K562 (cell line): ENCODE data around the gene PDLIM7. TPM values are rescaled to one million over a fixed set of nuclear protein-coding genes. Genes with fewer than 3 reads are reported as not detected.

ENCODE experiments used
- ATF1 ChIP-seq, 2 experiments: fragments of 450-650 bp in 1 of 2; IDR thresholded peaks; 2 replicates each; pipeline ENCODE4 v1.6.1; 2016; ENCODE audit warnings: missing compliant biosample characterization in 1 of 2, missing genetic modification characterization in 1 of 2
- EGR1 ChIP-seq: fragments of 450-650 bp; conservative IDR thresholded peaks from 2 replicates; pipeline ENCODE4 v1.6.1; 2017; ENCODE audit warnings: mild to moderate bottlenecking
- GATAD2B ChIP-seq: fragments of 450-650 bp; IDR thresholded peaks from 2 replicates; pipeline ENCODE4 v1.6.1; 2017; ENCODE audit warnings: mild to moderate bottlenecking, borderline replicate concordance
- IRF2 ChIP-seq: sonication (generic); formaldehyde crosslinking; IDR thresholded peaks from 2 replicates; pipeline ENCODE4 v1.8.1; 2022; ENCODE audit warnings: mild to moderate bottlenecking, missing genetic modification reagents
- SRSF9 ChIP-seq: fragments of 200-400 bp; formaldehyde crosslinking; IDR thresholded peaks from 2 replicates; pipeline ENCODE4 v1.6.1; 2017; ENCODE audit warnings: low read depth, low read length, borderline replicate concordance
- ZBTB1 ChIP-seq: sonication (generic); formaldehyde crosslinking; IDR thresholded peaks from 2 replicates; pipeline ENCODE4 v1.8.1; 2023; ENCODE audit warnings: missing genetic modification reagents, low read depth, mild to moderate bottlenecking, borderline replicate concordance
- ZBTB8A ChIP-seq: fragments of 450-650 bp; IDR thresholded peaks from 2 replicates; pipeline ENCODE4 v1.6.1; 2018; ENCODE audit warnings: mild to moderate bottlenecking, moderate library complexity; ENCODE audit not compliant: partially characterized antibody
- ZNF24 ChIP-seq: fragments of 450-650 bp; IDR thresholded peaks from 2 replicates; pipeline ENCODE4 v1.6.1; 2016
- ZNF778 ChIP-seq: fragments of 450-650 bp; formaldehyde crosslinking; IDR thresholded peaks from 2 replicates; pipeline ENCODE4 v1.4.0; 2020; ENCODE audit warnings: mild to moderate bottlenecking, moderate library complexity
- polyA plus RNA-seq, 8 experiments: library from polyadenylated mRNA; depleted of rRNA in 4 of 8; stranded (reverse) in 5 of 8; unstranded in 3 of 8; fragments of >200 nt; fragmentation: Nextera tagmentation in 2 of 8; fragmentation: Illumina TruSeq in 1 of 8; extraction: Ambion mirVana in 2 of 8; extraction: Trizol in 1 of 8; gene quantifications; 2 replicates each; pipeline versions ENCODE4 v1.2.1 to v1.2.3, GENCODE V29; 2011 to 2014; ENCODE audit warnings: inconsistent platforms in 1 of 8, missing spikeins in 1 of 8
- total RNA-seq, 7 experiments: library from RNA; depleted of rRNA in 6 of 7; stranded (reverse); fragments of >200 nt in 6 of 7; fragmentation: Illumina TruSeq in 2 of 7; extraction: Trizol in 2 of 7; gene quantifications; 2 replicates each; pipeline versions ENCODE4 v1.2.1 to v1.2.3, GENCODE V29; 2011 to 2021; ENCODE audit warnings: low replicate concordance in 1 of 7
- TF ChIP-seq, protein P1 (sequence below): fragments of 450-650 bp; IDR thresholded peaks from 2 replicates; pipeline ENCODE4 v1.6.1; 2018; ENCODE audit not compliant: partially characterized antibody
- TF ChIP-seq, protein P2 (sequence below): fragments of 200-600 bp; sonication (generic); IDR thresholded peaks from one replicate; pipeline ENCODE4 v1.6.1; 2012; ENCODE audit warnings: mild to moderate bottlenecking, low read depth, low read length, inconsistent platforms
- TF ChIP-seq, protein P3 (sequence below), 2 experiments: fragments of 450-650 bp; IDR thresholded peaks; 2 replicates each; pipeline ENCODE4 v1.6.1; 2016

Gene PDLIM7
- total and polyA plus RNA-seq, 9 of the 15 experiments (the other 6 are each of a cell fraction or from before 2014, with no cell fraction given) = 2.1 to 124 (median 32.6) TPM

DNA sequence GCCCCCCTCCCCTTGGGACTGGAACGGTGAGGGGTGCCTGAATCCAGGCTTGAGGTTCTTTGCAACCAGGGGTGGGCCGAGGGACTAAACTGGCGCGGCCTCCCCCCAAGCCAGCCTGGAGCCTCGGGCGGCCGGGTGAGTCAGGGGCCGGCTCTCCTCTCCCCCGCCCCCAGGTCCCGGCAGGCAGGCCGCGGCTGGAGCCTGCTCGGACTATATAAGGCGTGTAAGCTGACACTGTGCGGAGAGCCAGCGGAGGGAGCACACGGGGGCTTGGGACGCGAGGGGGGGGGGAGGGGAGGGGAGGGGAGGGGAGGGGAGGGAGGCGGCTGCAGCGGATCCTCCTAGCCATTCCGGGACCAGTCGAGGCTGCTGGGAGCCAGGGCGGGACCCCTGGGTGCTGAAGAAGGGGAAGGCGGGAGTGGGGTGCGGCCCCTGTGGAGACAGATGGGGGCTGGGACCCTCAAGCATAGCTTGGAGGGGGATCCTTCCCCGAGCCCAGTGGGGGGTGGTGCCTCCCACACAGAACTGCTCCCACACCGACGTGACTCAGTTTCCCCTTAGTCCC lies 595 bp downstream of the PDLIM7 start (continued):
- TF ChIP-seq, protein P1, sequence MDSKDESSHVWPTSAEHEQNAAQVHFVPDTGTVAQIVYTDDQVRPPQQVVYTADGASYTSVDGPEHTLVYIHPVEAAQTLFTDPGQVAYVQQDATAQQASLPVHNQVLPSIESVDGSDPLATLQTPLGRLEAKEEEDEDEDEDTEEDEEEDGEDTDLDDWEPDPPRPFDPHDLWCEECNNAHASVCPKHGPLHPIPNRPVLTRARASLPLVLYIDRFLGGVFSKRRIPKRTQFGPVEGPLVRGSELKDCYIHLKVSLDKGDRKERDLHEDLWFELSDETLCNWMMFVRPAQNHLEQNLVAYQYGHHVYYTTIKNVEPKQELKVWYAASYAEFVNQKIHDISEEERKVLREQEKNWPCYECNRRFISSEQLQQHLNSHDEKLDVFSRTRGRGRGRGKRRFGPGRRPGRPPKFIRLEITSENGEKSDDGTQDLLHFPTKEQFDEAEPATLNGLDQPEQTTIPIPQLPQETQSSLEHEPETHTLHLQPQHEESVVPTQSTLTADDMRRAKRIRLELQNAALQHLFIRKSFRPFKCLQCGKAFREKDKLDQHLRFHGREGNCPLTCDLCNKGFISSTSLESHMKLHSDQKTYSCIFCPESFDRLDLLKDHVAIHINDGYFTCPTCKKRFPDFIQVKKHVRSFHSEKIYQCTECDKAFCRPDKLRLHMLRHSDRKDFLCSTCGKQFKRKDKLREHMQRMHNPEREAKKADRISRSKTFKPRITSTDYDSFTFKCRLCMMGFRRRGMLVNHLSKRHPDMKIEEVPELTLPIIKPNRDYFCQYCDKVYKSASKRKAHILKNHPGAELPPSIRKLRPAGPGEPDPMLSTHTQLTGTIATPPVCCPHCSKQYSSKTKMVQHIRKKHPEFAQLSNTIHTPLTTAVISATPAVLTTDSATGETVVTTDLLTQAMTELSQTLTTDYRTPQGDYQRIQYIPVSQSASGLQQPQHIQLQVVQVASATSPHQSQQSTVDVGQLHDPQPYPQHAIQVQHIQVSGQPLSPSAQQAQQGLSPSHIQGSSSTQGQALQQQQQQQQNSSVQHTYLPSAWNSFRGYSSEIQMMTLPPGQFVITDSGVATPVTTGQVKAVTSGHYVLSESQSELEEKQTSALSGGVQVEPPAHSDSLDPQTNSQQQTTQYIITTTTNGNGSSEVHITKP = peak; percentile 64
- no peak for TF ChIP-seq ZNF778
- TF ChIP-seq IRF2 (CRISPR knock-in tag) = no peak
- TF ChIP-seq, protein P2, sequence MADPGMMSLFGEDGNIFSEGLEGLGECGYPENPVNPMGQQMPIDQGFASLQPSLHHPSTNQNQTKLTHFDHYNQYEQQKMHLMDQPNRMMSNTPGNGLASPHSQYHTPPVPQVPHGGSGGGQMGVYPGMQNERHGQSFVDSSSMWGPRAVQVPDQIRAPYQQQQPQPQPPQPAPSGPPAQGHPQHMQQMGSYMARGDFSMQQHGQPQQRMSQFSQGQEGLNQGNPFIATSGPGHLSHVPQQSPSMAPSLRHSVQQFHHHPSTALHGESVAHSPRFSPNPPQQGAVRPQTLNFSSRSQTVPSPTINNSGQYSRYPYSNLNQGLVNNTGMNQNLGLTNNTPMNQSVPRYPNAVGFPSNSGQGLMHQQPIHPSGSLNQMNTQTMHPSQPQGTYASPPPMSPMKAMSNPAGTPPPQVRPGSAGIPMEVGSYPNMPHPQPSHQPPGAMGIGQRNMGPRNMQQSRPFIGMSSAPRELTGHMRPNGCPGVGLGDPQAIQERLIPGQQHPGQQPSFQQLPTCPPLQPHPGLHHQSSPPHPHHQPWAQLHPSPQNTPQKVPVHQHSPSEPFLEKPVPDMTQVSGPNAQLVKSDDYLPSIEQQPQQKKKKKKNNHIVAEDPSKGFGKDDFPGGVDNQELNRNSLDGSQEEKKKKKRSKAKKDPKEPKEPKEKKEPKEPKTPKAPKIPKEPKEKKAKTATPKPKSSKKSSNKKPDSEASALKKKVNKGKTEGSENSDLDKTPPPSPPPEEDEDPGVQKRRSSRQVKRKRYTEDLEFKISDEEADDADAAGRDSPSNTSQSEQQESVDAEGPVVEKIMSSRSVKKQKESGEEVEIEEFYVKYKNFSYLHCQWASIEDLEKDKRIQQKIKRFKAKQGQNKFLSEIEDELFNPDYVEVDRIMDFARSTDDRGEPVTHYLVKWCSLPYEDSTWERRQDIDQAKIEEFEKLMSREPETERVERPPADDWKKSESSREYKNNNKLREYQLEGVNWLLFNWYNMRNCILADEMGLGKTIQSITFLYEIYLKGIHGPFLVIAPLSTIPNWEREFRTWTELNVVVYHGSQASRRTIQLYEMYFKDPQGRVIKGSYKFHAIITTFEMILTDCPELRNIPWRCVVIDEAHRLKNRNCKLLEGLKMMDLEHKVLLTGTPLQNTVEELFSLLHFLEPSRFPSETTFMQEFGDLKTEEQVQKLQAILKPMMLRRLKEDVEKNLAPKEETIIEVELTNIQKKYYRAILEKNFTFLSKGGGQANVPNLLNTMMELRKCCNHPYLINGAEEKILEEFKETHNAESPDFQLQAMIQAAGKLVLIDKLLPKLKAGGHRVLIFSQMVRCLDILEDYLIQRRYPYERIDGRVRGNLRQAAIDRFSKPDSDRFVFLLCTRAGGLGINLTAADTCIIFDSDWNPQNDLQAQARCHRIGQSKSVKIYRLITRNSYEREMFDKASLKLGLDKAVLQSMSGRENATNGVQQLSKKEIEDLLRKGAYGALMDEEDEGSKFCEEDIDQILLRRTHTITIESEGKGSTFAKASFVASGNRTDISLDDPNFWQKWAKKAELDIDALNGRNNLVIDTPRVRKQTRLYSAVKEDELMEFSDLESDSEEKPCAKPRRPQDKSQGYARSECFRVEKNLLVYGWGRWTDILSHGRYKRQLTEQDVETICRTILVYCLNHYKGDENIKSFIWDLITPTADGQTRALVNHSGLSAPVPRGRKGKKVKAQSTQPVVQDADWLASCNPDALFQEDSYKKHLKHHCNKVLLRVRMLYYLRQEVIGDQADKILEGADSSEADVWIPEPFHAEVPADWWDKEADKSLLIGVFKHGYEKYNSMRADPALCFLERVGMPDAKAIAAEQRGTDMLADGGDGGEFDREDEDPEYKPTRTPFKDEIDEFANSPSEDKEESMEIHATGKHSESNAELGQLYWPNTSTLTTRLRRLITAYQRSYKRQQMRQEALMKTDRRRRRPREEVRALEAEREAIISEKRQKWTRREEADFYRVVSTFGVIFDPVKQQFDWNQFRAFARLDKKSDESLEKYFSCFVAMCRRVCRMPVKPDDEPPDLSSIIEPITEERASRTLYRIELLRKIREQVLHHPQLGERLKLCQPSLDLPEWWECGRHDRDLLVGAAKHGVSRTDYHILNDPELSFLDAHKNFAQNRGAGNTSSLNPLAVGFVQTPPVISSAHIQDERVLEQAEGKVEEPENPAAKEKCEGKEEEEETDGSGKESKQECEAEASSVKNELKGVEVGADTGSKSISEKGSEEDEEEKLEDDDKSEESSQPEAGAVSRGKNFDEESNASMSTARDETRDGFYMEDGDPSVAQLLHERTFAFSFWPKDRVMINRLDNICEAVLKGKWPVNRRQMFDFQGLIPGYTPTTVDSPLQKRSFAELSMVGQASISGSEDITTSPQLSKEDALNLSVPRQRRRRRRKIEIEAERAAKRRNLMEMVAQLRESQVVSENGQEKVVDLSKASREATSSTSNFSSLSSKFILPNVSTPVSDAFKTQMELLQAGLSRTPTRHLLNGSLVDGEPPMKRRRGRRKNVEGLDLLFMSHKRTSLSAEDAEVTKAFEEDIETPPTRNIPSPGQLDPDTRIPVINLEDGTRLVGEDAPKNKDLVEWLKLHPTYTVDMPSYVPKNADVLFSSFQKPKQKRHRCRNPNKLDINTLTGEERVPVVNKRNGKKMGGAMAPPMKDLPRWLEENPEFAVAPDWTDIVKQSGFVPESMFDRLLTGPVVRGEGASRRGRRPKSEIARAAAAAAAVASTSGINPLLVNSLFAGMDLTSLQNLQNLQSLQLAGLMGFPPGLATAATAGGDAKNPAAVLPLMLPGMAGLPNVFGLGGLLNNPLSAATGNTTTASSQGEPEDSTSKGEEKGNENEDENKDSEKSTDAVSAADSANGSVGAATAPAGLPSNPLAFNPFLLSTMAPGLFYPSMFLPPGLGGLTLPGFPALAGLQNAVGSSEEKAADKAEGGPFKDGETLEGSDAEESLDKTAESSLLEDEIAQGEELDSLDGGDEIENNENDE = no peak
- no peak; the same call in 1 of the 2 replicates for TF ChIP-seq GATAD2B
- TF ChIP-seq, protein P3, sequence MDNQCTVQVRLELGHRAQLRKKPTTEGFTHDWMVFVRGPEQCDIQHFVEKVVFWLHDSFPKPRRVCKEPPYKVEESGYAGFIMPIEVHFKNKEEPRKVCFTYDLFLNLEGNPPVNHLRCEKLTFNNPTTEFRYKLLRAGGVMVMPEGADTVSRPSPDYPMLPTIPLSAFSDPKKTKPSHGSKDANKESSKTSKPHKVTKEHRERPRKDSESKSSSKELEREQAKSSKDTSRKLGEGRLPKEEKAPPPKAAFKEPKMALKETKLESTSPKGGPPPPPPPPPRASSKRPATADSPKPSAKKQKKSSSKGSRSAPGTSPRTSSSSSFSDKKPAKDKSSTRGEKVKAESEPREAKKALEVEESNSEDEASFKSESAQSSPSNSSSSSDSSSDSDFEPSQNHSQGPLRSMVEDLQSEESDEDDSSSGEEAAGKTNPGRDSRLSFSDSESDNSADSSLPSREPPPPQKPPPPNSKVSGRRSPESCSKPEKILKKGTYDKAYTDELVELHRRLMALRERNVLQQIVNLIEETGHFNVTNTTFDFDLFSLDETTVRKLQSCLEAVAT (IDR thresholded peaks at IDR 0.05) = 0 out of 4 replicates have a peak, but pooled peaks of 1 of the 2 experiments have one; percentile 46
- TF ChIP-seq ZBTB1 (CRISPR knock-in tag) = no peak
- TF ChIP-seq ATF1 (CRISPR knock-in tag; IDR thresholded peaks at IDR 0.05) = no peak
- no peak for TF ChIP-seq ATF1 (tag; IDR thresholded peaks at IDR 0.05)
- no peak; the same call in none of the 2 replicates for TF ChIP-seq EGR1
- TF ChIP-seq SRSF9 = no peak
- no peak for TF ChIP-seq ZNF24
- no peak for TF ChIP-seq ZBTB8A
